GM12878 (cell line): ENCODE results near the gene PHKG2.

Experiments
- CEBPB ChIP-seq, 2 experiments: fragments of 150-350 bp in 1 of 2; IDR thresholded peaks; 2 replicates each; pipeline ENCODE4 v1.6.1; 2012 to 2014; ENCODE audit warnings: low read depth in 2 of 2, low read length in 2 of 2, borderline replicate concordance in 1 of 2, inconsistent platforms in 1 of 2
- FOXM1 ChIP-seq: IDR thresholded peaks from 2 replicates; pipeline ENCODE4 v1.6.1; 2012; ENCODE audit warnings: low read depth, mild to moderate bottlenecking, inconsistent platforms, low read length, moderate library complexity
- HDAC2 ChIP-seq: fragments of 200-600 bp; sonication (generic); IDR thresholded peaks from 2 replicates; pipeline ENCODE4 v1.6.1; 2017
- JUND ChIP-seq: IDR thresholded peaks from 2 replicates; pipeline ENCODE4 v1.6.1; 2012; ENCODE audit warnings: low read depth, mild to moderate bottlenecking, low read length, improper control_type of control experiment, moderate library complexity
- NRF1 ChIP-seq: conservative IDR thresholded peaks from 2 replicates; pipeline ENCODE4 v1.6.1; 2011; ENCODE audit warnings: mild to moderate bottlenecking, low read depth, low read length, improper control_type of control experiment
- RBBP5 ChIP-seq: fragments of 200-600 bp; sonication (generic); conservative IDR thresholded peaks from 2 replicates; pipeline ENCODE4 v1.6.1; 2016
- RCOR1 ChIP-seq: conservative IDR thresholded peaks from 2 replicates; pipeline ENCODE4 v1.6.1; 2012; ENCODE audit warnings: low read depth, low read length, improper control_type of control experiment
- SMC3 ChIP-seq: IDR thresholded peaks from 2 replicates; pipeline ENCODE4 v1.6.1; 2011; ENCODE audit warnings: low read length, improper control_type of control experiment, borderline replicate concordance
- TCF12 ChIP-seq: IDR thresholded peaks from 2 replicates; pipeline ENCODE4 v1.6.1; 2011; ENCODE audit warnings: low read depth, mild to moderate bottlenecking, low read length
- TF ChIP-seq, protein P1 (sequence below): IDR thresholded peaks from 2 replicates; pipeline ENCODE4 v1.6.1; 2012; ENCODE audit warnings: mild to moderate bottlenecking, low read depth, low read length
- TF ChIP-seq, protein P2 (sequence below): fragments of 450-650 bp; IDR thresholded peaks from 2 replicates; pipeline ENCODE4 v1.6.1; 2017; ENCODE audit warnings: mild to moderate bottlenecking, moderate library complexity
- TF ChIP-seq, protein P3 (sequence below), 3 experiments: IDR thresholded peaks in 2 of 3; conservative IDR thresholded peaks in 1 of 3; 2 replicates each; pipeline ENCODE4 v1.5.1; 2011; ENCODE audit warnings: low read depth in 3 of 3, low read length in 3 of 3, mild to moderate bottlenecking in 3 of 3, control low read depth in 2 of 3, moderate library complexity in 2 of 3, inconsistent platforms in 1 of 3, mixed read lengths in 1 of 3; ENCODE audit not compliant: control insufficient read depth in 2 of 3, insufficient read depth in 1 of 3; ENCODE audit errors: extremely low read depth in 1 of 3

DNA sequence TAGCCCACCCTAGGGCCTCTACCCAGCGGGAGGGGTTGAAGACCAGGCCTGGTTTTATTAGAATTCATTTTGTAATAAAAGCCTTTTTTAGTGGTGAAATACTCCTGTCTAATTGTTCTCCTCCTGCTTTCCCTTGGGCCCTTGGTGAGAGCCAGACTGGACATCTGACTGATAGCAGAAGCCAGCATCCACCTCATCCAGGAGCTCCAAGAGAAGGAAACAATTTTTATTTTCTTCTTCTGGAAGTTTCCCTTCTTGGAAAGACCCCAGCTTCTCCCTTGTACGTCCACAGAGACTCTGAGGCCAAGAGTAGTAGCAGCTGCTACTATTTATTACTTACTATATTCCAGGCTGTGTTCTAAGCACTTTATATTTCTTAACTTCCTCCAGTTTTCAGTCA is 4.0 kb upstream of the PHKG2 start:
- TF ChIP-seq, protein P1, sequence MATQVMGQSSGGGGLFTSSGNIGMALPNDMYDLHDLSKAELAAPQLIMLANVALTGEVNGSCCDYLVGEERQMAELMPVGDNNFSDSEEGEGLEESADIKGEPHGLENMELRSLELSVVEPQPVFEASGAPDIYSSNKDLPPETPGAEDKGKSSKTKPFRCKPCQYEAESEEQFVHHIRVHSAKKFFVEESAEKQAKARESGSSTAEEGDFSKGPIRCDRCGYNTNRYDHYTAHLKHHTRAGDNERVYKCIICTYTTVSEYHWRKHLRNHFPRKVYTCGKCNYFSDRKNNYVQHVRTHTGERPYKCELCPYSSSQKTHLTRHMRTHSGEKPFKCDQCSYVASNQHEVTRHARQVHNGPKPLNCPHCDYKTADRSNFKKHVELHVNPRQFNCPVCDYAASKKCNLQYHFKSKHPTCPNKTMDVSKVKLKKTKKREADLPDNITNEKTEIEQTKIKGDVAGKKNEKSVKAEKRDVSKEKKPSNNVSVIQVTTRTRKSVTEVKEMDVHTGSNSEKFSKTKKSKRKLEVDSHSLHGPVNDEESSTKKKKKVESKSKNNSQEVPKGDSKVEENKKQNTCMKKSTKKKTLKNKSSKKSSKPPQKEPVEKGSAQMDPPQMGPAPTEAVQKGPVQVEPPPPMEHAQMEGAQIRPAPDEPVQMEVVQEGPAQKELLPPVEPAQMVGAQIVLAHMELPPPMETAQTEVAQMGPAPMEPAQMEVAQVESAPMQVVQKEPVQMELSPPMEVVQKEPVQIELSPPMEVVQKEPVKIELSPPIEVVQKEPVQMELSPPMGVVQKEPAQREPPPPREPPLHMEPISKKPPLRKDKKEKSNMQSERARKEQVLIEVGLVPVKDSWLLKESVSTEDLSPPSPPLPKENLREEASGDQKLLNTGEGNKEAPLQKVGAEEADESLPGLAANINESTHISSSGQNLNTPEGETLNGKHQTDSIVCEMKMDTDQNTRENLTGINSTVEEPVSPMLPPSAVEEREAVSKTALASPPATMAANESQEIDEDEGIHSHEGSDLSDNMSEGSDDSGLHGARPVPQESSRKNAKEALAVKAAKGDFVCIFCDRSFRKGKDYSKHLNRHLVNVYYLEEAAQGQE = no peak
- TF ChIP-seq, protein P2, sequence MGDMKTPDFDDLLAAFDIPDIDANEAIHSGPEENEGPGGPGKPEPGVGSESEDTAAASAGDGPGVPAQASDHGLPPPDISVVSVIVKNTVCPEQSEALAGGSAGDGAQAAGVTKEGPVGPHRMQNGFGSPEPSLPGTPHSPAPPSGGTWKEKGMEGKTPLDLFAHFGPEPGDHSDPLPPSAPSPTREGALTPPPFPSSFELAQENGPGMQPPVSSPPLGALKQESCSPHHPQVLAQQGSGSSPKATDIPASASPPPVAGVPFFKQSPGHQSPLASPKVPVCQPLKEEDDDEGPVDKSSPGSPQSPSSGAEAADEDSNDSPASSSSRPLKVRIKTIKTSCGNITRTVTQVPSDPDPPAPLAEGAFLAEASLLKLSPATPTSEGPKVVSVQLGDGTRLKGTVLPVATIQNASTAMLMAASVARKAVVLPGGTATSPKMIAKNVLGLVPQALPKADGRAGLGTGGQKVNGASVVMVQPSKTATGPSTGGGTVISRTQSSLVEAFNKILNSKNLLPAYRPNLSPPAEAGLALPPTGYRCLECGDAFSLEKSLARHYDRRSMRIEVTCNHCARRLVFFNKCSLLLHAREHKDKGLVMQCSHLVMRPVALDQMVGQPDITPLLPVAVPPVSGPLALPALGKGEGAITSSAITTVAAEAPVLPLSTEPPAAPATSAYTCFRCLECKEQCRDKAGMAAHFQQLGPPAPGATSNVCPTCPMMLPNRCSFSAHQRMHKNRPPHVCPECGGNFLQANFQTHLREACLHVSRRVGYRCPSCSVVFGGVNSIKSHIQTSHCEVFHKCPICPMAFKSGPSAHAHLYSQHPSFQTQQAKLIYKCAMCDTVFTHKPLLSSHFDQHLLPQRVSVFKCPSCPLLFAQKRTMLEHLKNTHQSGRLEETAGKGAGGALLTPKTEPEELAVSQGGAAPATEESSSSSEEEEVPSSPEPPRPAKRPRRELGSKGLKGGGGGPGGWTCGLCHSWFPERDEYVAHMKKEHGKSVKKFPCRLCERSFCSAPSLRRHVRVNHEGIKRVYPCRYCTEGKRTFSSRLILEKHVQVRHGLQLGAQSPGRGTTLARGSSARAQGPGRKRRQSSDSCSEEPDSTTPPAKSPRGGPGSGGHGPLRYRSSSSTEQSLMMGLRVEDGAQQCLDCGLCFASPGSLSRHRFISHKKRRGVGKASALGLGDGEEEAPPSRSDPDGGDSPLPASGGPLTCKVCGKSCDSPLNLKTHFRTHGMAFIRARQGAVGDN = no peak
- TF ChIP-seq, protein P3, sequence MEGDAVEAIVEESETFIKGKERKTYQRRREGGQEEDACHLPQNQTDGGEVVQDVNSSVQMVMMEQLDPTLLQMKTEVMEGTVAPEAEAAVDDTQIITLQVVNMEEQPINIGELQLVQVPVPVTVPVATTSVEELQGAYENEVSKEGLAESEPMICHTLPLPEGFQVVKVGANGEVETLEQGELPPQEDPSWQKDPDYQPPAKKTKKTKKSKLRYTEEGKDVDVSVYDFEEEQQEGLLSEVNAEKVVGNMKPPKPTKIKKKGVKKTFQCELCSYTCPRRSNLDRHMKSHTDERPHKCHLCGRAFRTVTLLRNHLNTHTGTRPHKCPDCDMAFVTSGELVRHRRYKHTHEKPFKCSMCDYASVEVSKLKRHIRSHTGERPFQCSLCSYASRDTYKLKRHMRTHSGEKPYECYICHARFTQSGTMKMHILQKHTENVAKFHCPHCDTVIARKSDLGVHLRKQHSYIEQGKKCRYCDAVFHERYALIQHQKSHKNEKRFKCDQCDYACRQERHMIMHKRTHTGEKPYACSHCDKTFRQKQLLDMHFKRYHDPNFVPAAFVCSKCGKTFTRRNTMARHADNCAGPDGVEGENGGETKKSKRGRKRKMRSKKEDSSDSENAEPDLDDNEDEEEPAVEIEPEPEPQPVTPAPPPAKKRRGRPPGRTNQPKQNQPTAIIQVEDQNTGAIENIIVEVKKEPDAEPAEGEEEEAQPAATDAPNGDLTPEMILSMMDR (IDR thresholded peaks at IDR 0.05 in 2 of 3, conservative IDR thresholded peaks at IDR 0.05 in 1 of 3; ENCODE audit: control insufficient read depth in 2 of 3, extremely low read depth in 1 of 3, insufficient read depth in 1 of 3, low read depth in 3 of 3, low read length in 3 of 3) = no peak
- no peak for TF ChIP-seq JUND
- TF ChIP-seq SMC3 = no peak
- TF ChIP-seq TCF12 = no peak
- TF ChIP-seq HDAC2 = no peak
- no peak for TF ChIP-seq RBBP5
- no peak for TF ChIP-seq NRF1
- no peak for TF ChIP-seq RCOR1
- no peak for TF ChIP-seq CEBPB (IDR thresholded peaks at IDR 0.05; ENCODE audit: borderline replicate concordance in 1 of 2, low read depth in 2 of 2, low read length in 2 of 2)
- no peak for TF ChIP-seq FOXM1
